Body of pancreas (tissue), 4 donors: ENCODE measurements around the gene TUSC7.

Experiments
- POLR2A ChIP-seq, 3 donors: fragments of 450-650 bp; IDR thresholded peaks; one replicate each; pipeline ENCODE4 v1.6.1; 2016; ENCODE audit warnings: antibody characterized with exemption in 3 of 3, mild to moderate bottlenecking in 2 of 3
- TF ChIP-seq, protein P1 (sequence below), 7 experiments: fragments of 450-650 bp in 4 of 7; fragments of 200-600 bp in 3 of 7; sonication (generic) in 3 of 7; IDR thresholded peaks; one replicate each; pipeline ENCODE4 v1.5.1; 2016 to 2019; ENCODE audit warnings: antibody characterized with exemption in 7 of 7

DNA sequence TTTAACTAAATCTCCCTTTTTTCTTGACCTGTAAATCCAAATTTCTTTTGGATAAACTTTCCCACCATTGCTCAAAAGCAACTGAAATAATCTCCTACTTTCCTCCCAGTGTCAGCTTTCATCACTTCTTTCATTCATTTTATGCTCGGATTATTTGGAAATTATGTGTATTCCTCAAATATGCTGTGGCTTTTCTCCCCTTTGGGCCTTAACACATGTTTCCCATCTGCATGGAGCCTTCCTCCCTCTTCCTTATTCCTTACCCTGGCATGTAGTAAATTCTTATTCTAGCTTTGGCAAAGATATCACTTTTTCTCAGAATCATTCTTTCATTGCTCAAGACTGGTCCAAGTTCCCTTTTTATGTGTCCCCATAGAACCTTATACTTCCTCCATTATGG lies 41.8 kb upstream of the TUSC7 start:
- TF ChIP-seq, protein P1, sequence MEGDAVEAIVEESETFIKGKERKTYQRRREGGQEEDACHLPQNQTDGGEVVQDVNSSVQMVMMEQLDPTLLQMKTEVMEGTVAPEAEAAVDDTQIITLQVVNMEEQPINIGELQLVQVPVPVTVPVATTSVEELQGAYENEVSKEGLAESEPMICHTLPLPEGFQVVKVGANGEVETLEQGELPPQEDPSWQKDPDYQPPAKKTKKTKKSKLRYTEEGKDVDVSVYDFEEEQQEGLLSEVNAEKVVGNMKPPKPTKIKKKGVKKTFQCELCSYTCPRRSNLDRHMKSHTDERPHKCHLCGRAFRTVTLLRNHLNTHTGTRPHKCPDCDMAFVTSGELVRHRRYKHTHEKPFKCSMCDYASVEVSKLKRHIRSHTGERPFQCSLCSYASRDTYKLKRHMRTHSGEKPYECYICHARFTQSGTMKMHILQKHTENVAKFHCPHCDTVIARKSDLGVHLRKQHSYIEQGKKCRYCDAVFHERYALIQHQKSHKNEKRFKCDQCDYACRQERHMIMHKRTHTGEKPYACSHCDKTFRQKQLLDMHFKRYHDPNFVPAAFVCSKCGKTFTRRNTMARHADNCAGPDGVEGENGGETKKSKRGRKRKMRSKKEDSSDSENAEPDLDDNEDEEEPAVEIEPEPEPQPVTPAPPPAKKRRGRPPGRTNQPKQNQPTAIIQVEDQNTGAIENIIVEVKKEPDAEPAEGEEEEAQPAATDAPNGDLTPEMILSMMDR (IDR thresholded peaks at IDR 0.05) = no peak
- no peak for TF ChIP-seq POLR2A (IDR thresholded peaks at IDR 0.05)
